Small intestine (tissue), 7 donors: Measurements from ENCODE around the gene CLCA1. TPM values are rescaled to one million over a fixed set of nuclear protein-coding genes. Genes with fewer than 3 reads are reported as not detected.

Experiments
- DNase-seq, 2 donors: peaks; one replicate each; pipeline versions ENCODE4 v3.0.0 to v3.0.0-alpha.2; 2013
- FAIRE-seq: peaks from 2 replicates; lab custom pipeline; 2012; peaks lifted over from hg19 to GRCh38; lab: Jason Lieb, UNC
- H3K27ac ChIP-seq, 3 donors: one replicate each; pipeline ENCODE4 v1.5.1; 2013; ENCODE audit warnings: low read length in 2 of 3, mild to moderate bottlenecking in 2 of 3, control low read depth in 1 of 3, inconsistent platforms in 1 of 3, low read depth in 1 of 3, moderate library complexity in 1 of 3
- H3K27me3 ChIP-seq, 3 donors: one replicate each; pipeline ENCODE4 v1.6.1; 2013; ENCODE audit warnings: low read length in 3 of 3, inconsistent platforms in 1 of 3; ENCODE audit not compliant: control insufficient read depth in 3 of 3, insufficient read depth in 3 of 3
- H3K36me3 ChIP-seq, 3 donors: one replicate each; pipeline ENCODE4 v1.6.1; 2013; ENCODE audit warnings: low read length in 3 of 3, inconsistent platforms in 1 of 3, low read depth in 1 of 3, mild to moderate bottlenecking in 1 of 3, moderate library complexity in 1 of 3; ENCODE audit not compliant: control insufficient read depth in 3 of 3, insufficient read depth in 2 of 3
- H3K4me1 ChIP-seq, 3 donors: one replicate each; pipeline ENCODE4 v1.6.1; 2013; ENCODE audit warnings: low read length in 2 of 3, inconsistent platforms in 1 of 3, low read depth in 1 of 3, mild to moderate bottlenecking in 1 of 3, moderate library complexity in 1 of 3; ENCODE audit not compliant: control insufficient read depth in 3 of 3, insufficient read depth in 2 of 3
- H3K4me3 ChIP-seq, 3 donors: one replicate each; pipeline ENCODE4 v1.5.1; 2013; ENCODE audit warnings: low read length in 3 of 3, control low read depth in 1 of 3, inconsistent platforms in 1 of 3, low read depth in 1 of 3, mild to moderate bottlenecking in 1 of 3, moderate library complexity in 1 of 3
- H3K9me3 ChIP-seq, 2 donors: one replicate each; pipeline ENCODE4 v1.6.1; 2013; ENCODE audit warnings: low read depth in 1 of 2, low read length in 1 of 2; ENCODE audit not compliant: control insufficient read depth in 2 of 2, insufficient read depth in 1 of 2
- WGBS, 3 donors: extraction: QIAGEN DNeasy Blood & Tissue Kit; methylation state at CpG; one replicate each; pipeline ENCODE4 v1.1.7; 2013; 5-methylcytosine and 5-hydroxymethylcytosine counted together
- polyA plus RNA-seq, 4 donors: library from polyadenylated mRNA; stranded (reverse) in 3 of 4; unstranded in 1 of 4; fragments of 200-250 nt in 3 of 4; fragments of 120-200 nt in 1 of 4; gene quantifications; one replicate each; pipeline versions ENCODE4 v1.2.1 to v1.2.3, GENCODE V29; 2013
- donor health status: healthy with polysubstance abuse.
- donor health status: control.
- donor health status: control.
- donor health status: Bipolar disorder and iron deficiency.
- donor health status: healthy.

Gene CLCA1
- polyA plus RNA-seq, 4 donors = 90.2 to 2,822 (median 239) TPM

DNA sequence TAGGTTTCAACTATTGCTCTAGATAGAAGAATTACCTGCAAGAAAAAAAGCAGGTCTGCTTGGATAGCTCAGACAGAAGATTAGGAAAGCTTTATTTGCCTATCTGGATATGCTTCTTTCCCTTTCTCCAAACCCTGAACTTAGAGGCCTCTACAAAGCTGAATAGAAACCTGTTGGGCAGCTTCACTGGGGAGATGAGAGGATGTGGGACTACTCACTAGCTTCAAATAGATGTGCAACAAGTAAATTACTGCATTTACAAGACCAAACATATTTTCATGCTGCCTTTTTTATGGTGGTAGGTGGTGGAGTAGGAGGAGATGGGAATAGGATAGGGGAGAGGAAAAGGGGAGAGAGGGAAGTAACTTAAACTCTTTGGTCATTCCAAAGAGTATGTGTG lies 38.4 kb upstream of the CLCA1 start:
- FAIRE-seq = no peak
- H3K9me3 ChIP-seq = no peaks in the 10 kb centered on the region

DNA sequence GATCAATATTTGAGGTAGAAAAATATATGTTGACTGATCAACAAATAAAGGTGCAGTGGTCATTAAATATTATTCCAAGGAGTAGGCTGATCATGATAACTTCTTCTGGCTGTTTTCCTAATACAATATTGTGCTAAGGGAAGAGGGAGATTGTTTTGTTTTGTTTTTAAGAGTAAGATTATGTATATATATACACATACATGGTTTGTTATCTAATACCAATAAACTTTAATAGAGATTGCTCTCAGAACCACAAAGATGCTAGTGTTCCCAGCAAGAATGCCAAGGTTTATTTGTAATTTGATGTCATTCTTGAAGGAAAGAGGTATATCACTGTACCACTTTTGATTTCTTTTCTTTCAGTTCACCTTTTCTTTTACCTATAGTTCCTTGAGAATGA lies 34.7 kb upstream of the CLCA1 start:
- H3K4me3 ChIP-seq = no peak overlapping the region
- DNase-seq (peak in 1 of 2 donors; percentile 25), FAIRE-seq (no peak)
- H3K27me3 ChIP-seq = no peaks in the 10 kb centered on the region
- no peaks in the 10 kb centered on the region for H3K9me3 ChIP-seq
- H3K27ac ChIP-seq = no peak overlapping the region
- no peaks in the 10 kb centered on the region for H3K36me3 ChIP-seq
- H3K4me1 ChIP-seq = peaks cover 0 to 4% (median 0%) of the 10 kb centered on the region in 3 donors

More for the DNA sequence above, 38.4 kb upstream of the CLCA1 start:
- no peak for DNase-seq
- Histone ChIP-seq H3K4me3 (no peak overlapping the region), H3K4me1 (peaks cover 0 to 4% (median 0%) of the 10 kb centered on the region in 3 donors), H3K36me3 (no peaks in the 10 kb centered on the region), H3K27ac (peak overlapping the region in 1 of 3 donors; percentile 68), H3K27me3 (no peaks in the 10 kb centered on the region)

DNA sequence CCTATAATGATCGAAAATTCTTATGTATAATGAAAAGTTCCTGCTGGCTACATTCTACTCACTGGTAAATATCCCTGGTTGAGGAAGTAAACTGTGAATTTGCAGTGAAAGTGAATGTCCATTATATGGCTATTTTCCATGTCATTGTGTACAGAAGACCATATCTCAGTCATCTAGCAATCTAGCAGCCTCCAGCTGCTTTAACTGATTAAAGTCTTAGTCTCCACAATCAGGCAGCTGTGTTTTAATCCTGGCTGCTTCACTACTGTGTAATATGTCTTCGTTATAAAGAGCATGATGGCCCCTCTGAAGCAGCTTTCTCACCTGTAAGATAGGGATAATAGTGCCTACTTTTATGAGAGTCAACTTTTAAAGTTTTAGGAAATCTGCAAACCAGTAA lies 33.4 kb upstream of the CLCA1 start:
- DNase-seq = no peak
- Histone ChIP-seq H3K36me3 (no peaks in the 10 kb centered on the region), H3K4me3 (no peak overlapping the region), H3K4me1 (peaks cover 0 to 2% (median 0%) of the 10 kb centered on the region in 3 donors), H3K9me3 (no peaks in the 10 kb centered on the region), H3K27me3 (no peaks in the 10 kb centered on the region), H3K27ac (no peak overlapping the region)
- WGBS, 3 donors = 22 to 34% (median 31%) methylated on average over 2 of the region's 2 CpGs
- no peak for FAIRE-seq

DNA sequence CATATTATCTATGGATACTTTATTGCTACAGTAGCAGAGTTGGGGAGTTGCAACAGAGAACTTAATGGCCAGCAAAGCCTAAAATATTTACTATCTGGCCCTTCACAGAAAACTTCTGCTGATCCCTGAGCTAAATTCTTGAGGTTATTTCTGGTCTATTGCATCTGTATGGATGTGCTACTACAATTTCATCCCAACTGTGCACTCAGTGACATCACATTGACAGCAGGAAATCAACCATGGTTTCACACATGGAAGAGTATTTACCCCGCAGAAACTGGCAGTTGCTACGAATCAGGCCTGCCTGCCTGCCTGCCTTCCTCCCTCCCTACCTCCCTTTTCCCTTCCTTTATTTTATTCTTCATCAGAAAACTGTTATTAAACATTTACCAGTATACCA lies 32.7 kb upstream of the CLCA1 start:
- H3K9me3 ChIP-seq = no peaks in the 10 kb centered on the region
- 74 to 83% (median 74%) methylated on average over 2 of the region's 2 CpGs for WGBS, 3 donors
- H3K36me3 ChIP-seq = no peaks in the 10 kb centered on the region
- H3K4me1 ChIP-seq = no peaks in the 10 kb centered on the region
- H3K4me3 ChIP-seq = no peak overlapping the region
- no peaks in the 10 kb centered on the region for H3K27me3 ChIP-seq
- DNase-seq = no peak
- no peak for FAIRE-seq
- no peak overlapping the region for H3K27ac ChIP-seq

DNA sequence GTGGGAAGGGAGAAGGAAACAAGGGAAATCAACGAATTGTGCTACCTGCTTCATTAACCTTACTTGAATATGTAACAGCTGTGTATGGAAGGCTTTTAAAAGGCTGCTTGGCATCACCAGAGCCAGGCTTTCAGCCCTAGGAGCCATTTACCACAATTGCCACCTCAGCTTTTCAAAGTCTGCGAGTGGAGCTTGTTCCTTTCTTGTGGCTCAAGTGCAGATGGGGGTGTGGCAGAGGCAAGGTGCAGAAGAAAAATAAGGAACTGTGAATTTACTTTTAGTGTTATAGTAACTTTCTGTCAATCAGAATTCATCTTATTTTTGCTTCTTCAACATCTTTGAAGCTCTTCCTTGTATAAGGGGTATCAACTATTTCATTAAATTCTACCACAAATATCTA lies 27.1 kb upstream of the CLCA1 start:
- WGBS, 3 donors = 40 to 55% (median 47%) methylated on average over 2 of the region's 2 CpGs
- DNase-seq = peak in 1 of 2 donors; percentile 18

DNA sequence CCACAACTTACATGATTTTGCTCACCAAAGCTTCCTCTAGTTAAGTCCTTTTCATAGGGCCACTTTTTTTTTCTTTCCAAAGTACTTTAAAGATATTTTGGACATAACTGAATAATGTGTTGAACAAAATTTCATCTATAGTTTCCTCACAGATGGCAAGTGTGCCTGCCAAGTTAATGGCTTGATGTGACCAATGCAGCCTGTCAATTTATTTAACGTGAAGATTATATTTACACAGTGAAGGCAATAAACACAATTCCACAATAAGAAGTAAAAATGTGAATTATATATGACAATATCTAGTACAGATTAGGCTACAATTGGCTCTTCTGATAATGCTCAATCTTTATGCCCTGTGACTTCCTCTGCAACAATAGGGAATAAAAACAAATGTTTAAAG lies 26.7 kb upstream of the CLCA1 start:
- H3K4me1 ChIP-seq = no peaks in the 10 kb centered on the region
- H3K27me3 ChIP-seq = no peaks in the 10 kb centered on the region
- H3K4me3 ChIP-seq = no peak overlapping the region
- H3K9me3 ChIP-seq = no peaks in the 10 kb centered on the region
- no peak for FAIRE-seq
- peak in 1 of 2 donors; percentile 22 for DNase-seq
- no peaks in the 10 kb centered on the region for H3K36me3 ChIP-seq
- WGBS, 3 donors = 29 to 47% (median 31%) methylated on average over 1 of the region's 1 CpG
- no peak overlapping the region for H3K27ac ChIP-seq

More for the DNA sequence above, 27.1 kb upstream of the CLCA1 start:
- Histone ChIP-seq H3K27ac (no peak overlapping the region), H3K9me3 (no peaks in the 10 kb centered on the region), H3K27me3 (no peaks in the 10 kb centered on the region), H3K4me1 (no peaks in the 10 kb centered on the region), H3K36me3 (no peaks in the 10 kb centered on the region), H3K4me3 (no peak overlapping the region)
- no peak for FAIRE-seq

DNA sequence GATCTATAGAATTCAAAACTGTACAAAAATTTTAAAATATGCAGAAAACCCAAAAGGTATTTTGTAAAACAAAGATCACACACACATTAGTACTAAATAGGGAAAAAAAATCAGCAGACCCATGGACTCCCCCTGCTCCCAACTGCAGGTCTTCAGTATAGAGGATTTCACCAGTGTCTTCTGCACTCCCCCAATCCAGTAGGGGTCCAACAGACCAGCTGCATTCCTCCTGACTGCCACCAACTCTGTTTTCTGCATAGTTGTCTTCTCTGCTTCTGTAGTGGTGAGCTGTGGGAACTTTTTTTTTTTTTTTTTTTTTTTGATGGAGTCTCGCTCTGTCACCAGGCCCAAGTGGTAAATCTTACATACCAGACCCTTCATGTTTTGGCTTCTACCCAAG lies 22.8 kb upstream of the CLCA1 start:
- FAIRE-seq = no peak
- no peak for DNase-seq
- Histone ChIP-seq H3K4me3 (no peak overlapping the region), H3K4me1 (no peaks in the 10 kb centered on the region), H3K36me3 (no peaks in the 10 kb centered on the region), H3K27ac (no peak overlapping the region), H3K9me3 (no peaks in the 10 kb centered on the region), H3K27me3 (no peaks in the 10 kb centered on the region)
- WGBS, 3 donors = 75 to 100% (median 79%) methylated on average over 1 of the region's 1 CpG

DNA sequence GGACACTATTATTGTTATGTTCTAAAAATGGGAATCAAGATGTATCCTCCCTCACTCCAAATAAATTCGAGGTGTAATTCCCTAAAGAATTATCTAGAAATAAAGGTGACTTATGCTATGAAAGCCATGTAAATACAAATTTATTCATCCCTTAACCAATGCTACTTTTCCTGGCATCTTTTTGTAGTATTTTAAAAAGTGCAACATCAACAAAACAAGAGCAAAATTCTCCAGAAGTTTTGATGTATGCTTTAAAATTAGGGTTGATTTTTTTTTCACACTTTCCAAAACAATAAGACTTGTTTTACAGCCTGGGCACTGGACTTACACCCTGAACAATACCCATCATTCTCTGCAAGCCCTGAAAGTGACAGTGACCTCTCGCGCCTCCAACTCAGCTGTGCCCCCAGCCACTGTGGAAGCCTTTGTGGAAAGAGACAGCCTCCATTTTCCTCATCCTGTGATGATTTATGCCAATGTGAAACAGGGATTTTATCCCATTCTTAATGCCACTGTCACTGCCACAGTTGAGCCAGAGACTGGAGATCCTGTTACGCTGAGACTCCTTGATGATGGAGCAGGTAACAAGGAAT lies 21.4 kb upstream of the CLCA1 start:
- 67 to 76% (median 74%) methylated on average over 4 of the region's 4 CpGs for WGBS, 3 donors
- no peak for DNase-seq
- Histone ChIP-seq H3K9me3 (no peaks in the 10 kb centered on the region), H3K27ac (no peak overlapping the region), H3K36me3 (no peaks in the 10 kb centered on the region), H3K4me1 (no peaks in the 10 kb centered on the region), H3K4me3 (no peak overlapping the region), H3K27me3 (no peaks in the 10 kb centered on the region)
- FAIRE-seq = no peak

DNA sequence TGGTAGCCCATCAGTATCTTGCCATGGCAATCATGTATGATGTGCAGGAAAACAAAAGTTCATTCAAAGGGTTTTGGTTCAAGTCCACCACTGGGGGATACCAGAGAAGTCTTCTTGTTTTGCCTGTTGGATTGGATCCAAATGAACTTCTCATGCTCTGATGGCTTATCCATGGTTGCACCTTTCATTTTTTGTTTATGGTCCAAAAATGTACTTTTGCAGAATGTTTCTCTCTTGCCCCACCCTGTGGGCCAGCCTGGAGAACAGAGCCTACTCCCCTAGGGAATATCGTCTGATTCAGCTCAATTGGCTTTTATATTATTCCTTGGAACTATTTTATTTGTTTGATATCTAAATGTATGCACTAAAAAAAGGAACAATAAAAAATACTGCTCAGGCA lies 20.1 kb upstream of the CLCA1 start:
- 69 to 85% (median 83%) methylated on average over 1 of the region's 1 CpG for WGBS, 3 donors
- DNase-seq (no peak), FAIRE-seq (no peak)

More for the DNA sequence above, 20.1 kb upstream of the CLCA1 start:
- Histone ChIP-seq H3K36me3 (no peaks in the 10 kb centered on the region), H3K4me1 (no peaks in the 10 kb centered on the region), H3K27ac (no peak overlapping the region), H3K4me3 (no peak overlapping the region), H3K9me3 (no peaks in the 10 kb centered on the region), H3K27me3 (no peaks in the 10 kb centered on the region)
